Stimulated activated CD8-positive, alpha-beta memory T cell treated with anti-CD3 and anti-CD28 coated beads, Interleukin-12 subunit alpha, Interleukin-12 subunit beta, amount 100 ng/mL, for 4 hours (primary cell): Measurements from ENCODE around the gene SLAMF9.

ENCODE experiments used
- DNase-seq: peaks from one replicate; pipeline ENCODE4 v3.0.0-alpha.2; 2020; ENCODE audit warnings: low read depth

The SLAMF9 gene

GRCh38 chr1:159974350-159974965 is 20.4 kb upstream of the SLAMF9 start:
- no peak for DNase-seq

- DNase-seq = no peak
Observed at GRCh38 chr1:159973350-159973940, 19.4 kb upstream of the SLAMF9 start.

- DNase-seq = no peak
Observed at GRCh38 chr1:159972443-159973205, 18.6 kb upstream of the SLAMF9 start.

- no peak for DNase-seq
Observed at GRCh38 chr1:159970932-159971342, 16.9 kb upstream of the SLAMF9 start.

- DNase-seq = no peak
Observed at GRCh38 chr1:159968901-159969300, 14.9 kb upstream of the SLAMF9 start.

- no peak for DNase-seq
Observed at GRCh38 chr1:159965263-159965662, 11.2 kb upstream of the SLAMF9 start.

GRCh38 chr1:159964144-159964543 is 10.1 kb upstream of the SLAMF9 start:
- no peak for DNase-seq

GRCh38 chr1:159962176-159962575 is 8.1 kb upstream of the SLAMF9 start:
- no peak for DNase-seq

GRCh38 chr1:159961636-159962035 is 7.6 kb upstream of the SLAMF9 start:
- no peak for DNase-seq

GRCh38 chr1:159960721-159961381 is 6.8 kb upstream of the SLAMF9 start:
- no peak for DNase-seq

GRCh38 chr1:159959451-159959850 is 5.4 kb upstream of the SLAMF9 start:
- no peak for DNase-seq

GRCh38 chr1:159958719-159959380 is 4.8 kb upstream of the SLAMF9 start:
- no peak for DNase-seq

GRCh38 chr1:159957824-159958268 is 3.8 kb upstream of the SLAMF9 start:
- DNase-seq = no peak

GRCh38 chr1:159955456-159955855 is 1.4 kb upstream of the SLAMF9 start:
- DNase-seq = no peak

- DNase-seq = no peak
Observed at GRCh38 chr1:159952932-159953331, 1.1 kb downstream of the SLAMF9 start.

GRCh38 chr1:159951551-159951950 is 2.5 kb downstream of the SLAMF9 start:
- no peak for DNase-seq

GRCh38 chr1:159951016-159951415 is 3.0 kb downstream of the SLAMF9 start:
- no peak for DNase-seq

GRCh38 chr1:159949981-159950381 is 4.1 kb downstream of the SLAMF9 start:
- no peak for DNase-seq

- DNase-seq = no peak
Observed at GRCh38 chr1:159949123-159949522, 4.9 kb downstream of the SLAMF9 start.

- DNase-seq = no peak
Observed at GRCh38 chr1:159947942-159948341, 6.1 kb downstream of the SLAMF9 start.

- DNase-seq = no peak
Observed at GRCh38 chr1:159946242-159947187, 7.5 kb downstream of the SLAMF9 start.
